ENCODE data around the gene PKP4.
A peak's percentile ranks its signal among the peaks of the same experiment; 100 is the strongest.

The PKP4 gene

GRCh38 chr2:158651358-158652057 is 194.8 kb downstream of the PKP4 start:
- DNase-seq (ENCODE audit: low read depth) = no peak

- no peak for DNase-seq (ENCODE audit: low read depth)
These were observed 198.9 kb downstream of the PKP4 start for GRCh38 chr2:158655628-158656027.

- DNase-seq (ENCODE audit: low read depth) = no peak
These were observed 199.9 kb downstream of the PKP4 start for GRCh38 chr2:158656492-158657229.

- no peak for DNase-seq (ENCODE audit: low read depth)
These were observed 201.6 kb downstream of the PKP4 start for GRCh38 chr2:158658396-158658795.

- DNase-seq (ENCODE audit: low read depth) = no peak
These were observed 202.7 kb downstream of the PKP4 start for GRCh38 chr2:158659483-158659882.

- no peak for DNase-seq (ENCODE audit: low read depth)
These were observed 204.5 kb downstream of the PKP4 start for GRCh38 chr2:158661231-158661630.

GRCh38 chr2:158662421-158662820 is 205.7 kb downstream of the PKP4 start:
- DNase-seq (ENCODE audit: low read depth) = no peak

- no peak for DNase-seq (ENCODE audit: low read depth)
These were observed 207.0 kb downstream of the PKP4 start for GRCh38 chr2:158663796-158664195.

GRCh38 chr2:158664987-158665386 is 208.2 kb downstream of the PKP4 start:
- DNase-seq (ENCODE audit: low read depth) = peak; percentile 50

GRCh38 chr2:158665536-158666302 is 209.0 kb downstream of the PKP4 start:
- peak; percentile 43 for DNase-seq (ENCODE audit: low read depth)

GRCh38 chr2:158666969-158667368 is 210.2 kb downstream of the PKP4 start:
- DNase-seq (ENCODE audit: low read depth) = no peak

- no peak for DNase-seq (ENCODE audit: low read depth)
These were observed 210.8 kb downstream of the PKP4 start for GRCh38 chr2:158667586-158667985.

GRCh38 chr2:158668001-158668765 is 211.4 kb downstream of the PKP4 start:
- DNase-seq (ENCODE audit: low read depth) = no peak

- no peak for DNase-seq (ENCODE audit: low read depth)
These were observed 213.5 kb downstream of the PKP4 start for GRCh38 chr2:158670292-158670691.

- no peak for DNase-seq (ENCODE audit: low read depth)
These were observed 214.9 kb downstream of the PKP4 start for GRCh38 chr2:158671360-158672245.

GRCh38 chr2:158676295-158676694 is 219.5 kb downstream of the PKP4 start:
- no peak for DNase-seq (ENCODE audit: low read depth)

GRCh38 chr2:158676696-158677095 is 219.9 kb downstream of the PKP4 start:
- DNase-seq (ENCODE audit: low read depth) = no peak

GRCh38 chr2:158677542-158677941 is 220.8 kb downstream of the PKP4 start:
- no peak for DNase-seq (ENCODE audit: low read depth)

GRCh38 chr2:158681816-158682215 is 225.1 kb downstream of the PKP4 start:
- no peak for DNase-seq (ENCODE audit: low read depth)

GRCh38 chr2:158685646-158686045 is 228.9 kb downstream of the PKP4 start:
- DNase-seq (ENCODE audit: low read depth) = no peak

- peak; percentile 76 for DNase-seq (ENCODE audit: low read depth)
These were observed 229.5 kb downstream of the PKP4 start for GRCh38 chr2:158686210-158686691.
